ENCODE measurements around the gene KDF1. TPM values are rescaled to one million over a fixed set of nuclear protein-coding genes. Genes with fewer than 3 reads are reported as not detected.

Gene KDF1
- total RNA-seq, 2 donors from 2014 or later = 0.26 to 0.86 TPM

DNA sequence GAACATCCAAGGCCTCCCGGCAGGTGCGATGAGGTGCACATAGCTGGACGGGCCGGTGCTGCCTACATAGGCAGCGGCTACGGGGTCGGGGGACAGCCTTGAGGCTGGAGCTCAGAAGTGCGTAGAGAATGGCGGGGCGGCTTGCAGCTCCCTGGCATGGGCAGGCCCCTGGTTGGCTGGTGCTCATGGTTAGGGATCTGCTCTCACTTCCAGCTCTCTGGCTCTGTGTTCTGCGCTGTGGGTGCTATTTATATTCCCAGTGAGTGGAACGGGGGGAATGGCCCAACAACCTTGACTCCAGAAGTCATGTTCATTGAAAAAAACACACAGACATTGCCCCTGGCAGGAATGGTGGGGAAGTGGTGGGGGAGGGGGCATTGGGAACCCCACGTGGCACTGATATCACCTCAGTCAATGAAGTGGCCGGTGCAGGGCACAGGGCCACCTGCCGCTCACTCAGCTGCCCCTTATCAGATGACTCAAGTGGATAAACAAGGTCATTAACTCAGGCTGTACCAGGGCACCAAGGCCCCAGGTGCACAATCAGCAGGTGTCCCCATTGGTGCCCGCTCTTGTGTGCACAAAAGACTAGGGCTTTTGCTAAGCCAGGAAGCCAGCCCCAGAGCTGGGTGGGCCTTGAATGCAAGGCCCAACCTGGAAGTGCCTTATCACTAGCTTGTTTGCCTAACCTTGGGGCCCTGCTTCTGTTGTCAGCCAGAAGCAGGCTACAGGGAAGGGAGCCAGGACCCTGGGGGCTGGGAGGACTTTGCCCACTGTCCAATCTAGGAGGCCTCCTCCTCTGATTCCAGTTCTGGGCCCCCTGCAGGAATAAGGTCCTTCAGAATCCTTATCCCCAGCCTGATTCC lies 46.3 kb downstream of the KDF1 start, which contains the start of gene NR0B2:
TSS of gene NR0B2 (minus strand) at position 222 of the 866 bp plus-strand sequence. CDS start at position 187, 35 bp downstream.
- TF ChIP-seq, protein P1, sequence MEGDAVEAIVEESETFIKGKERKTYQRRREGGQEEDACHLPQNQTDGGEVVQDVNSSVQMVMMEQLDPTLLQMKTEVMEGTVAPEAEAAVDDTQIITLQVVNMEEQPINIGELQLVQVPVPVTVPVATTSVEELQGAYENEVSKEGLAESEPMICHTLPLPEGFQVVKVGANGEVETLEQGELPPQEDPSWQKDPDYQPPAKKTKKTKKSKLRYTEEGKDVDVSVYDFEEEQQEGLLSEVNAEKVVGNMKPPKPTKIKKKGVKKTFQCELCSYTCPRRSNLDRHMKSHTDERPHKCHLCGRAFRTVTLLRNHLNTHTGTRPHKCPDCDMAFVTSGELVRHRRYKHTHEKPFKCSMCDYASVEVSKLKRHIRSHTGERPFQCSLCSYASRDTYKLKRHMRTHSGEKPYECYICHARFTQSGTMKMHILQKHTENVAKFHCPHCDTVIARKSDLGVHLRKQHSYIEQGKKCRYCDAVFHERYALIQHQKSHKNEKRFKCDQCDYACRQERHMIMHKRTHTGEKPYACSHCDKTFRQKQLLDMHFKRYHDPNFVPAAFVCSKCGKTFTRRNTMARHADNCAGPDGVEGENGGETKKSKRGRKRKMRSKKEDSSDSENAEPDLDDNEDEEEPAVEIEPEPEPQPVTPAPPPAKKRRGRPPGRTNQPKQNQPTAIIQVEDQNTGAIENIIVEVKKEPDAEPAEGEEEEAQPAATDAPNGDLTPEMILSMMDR (IDR thresholded peaks at IDR 0.05) = no peak
- H3K27ac ChIP-seq = peak within 1 kb of the TSS; percentile 84 to 92
- no peaks in the 10 kb centered on the region for H3K9me3 ChIP-seq
- H3K4me3 ChIP-seq = peak within 1 kb of the TSS; percentile 45 to 46
- no peaks in the 10 kb centered on the region for H3K36me3 ChIP-seq
- peaks cover 0 to 5% of the 10 kb centered on the region in 2 donors for H3K4me1 ChIP-seq
- DNase-seq (ENCODE audit: low spot score) = no peak
- H3K27me3 ChIP-seq = no peaks in the 10 kb centered on the region

DNA sequence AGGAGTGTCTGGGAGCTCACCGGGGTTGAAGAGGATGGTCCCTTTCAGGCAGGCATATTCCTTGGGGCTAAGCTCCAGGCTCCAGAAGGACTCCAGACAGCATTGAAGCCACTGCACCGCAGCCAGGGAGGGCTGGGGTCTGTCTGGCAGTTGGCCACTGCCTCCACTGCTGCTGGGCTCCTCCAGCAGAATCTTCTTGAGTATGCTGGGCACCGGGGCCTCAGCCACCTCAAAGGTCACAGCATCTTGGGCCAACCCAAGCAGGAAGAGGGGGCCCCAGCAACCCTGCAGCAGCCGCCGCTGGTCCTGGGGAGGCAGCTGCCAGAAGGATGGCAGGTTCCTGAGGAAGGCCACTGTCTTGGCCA lies 46.9 kb downstream of the KDF1 start:
- peaks cover 0 to 5% of the 10 kb centered on the region in 2 donors for H3K4me1 ChIP-seq
- peak overlapping the region; percentile 45 to 46 for H3K4me3 ChIP-seq
- H3K36me3 ChIP-seq = no peaks in the 10 kb centered on the region
- no peaks in the 10 kb centered on the region for H3K9me3 ChIP-seq
- no peaks in the 10 kb centered on the region for H3K27me3 ChIP-seq
- TF ChIP-seq, protein P1 (IDR thresholded peaks at IDR 0.05) = no peak
- H3K27ac ChIP-seq = peak overlapping the region; percentile 84 to 92
- DNase-seq (ENCODE audit: low spot score) = no peak

DNA sequence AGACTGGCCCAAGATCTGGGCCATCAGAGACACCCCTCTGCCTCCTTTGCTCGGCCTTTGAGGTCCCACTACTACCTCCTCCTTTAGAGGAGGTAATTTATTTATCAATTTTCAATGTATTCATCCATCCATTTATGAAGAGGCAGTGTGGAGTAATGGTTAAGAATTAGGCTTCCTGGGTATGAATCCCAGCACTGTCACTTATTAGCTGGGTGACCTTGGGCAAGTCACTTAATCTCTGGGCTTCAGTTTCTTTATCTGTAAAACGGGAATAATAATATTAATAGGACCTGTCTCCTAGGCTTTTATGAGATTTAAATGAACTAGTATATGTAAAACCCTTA lies 48.1 kb downstream of the KDF1 start:
- H3K4me1 ChIP-seq = peaks cover 0 to 5% of the 10 kb centered on the region in 2 donors
- H3K36me3 ChIP-seq = no peaks in the 10 kb centered on the region
- peak overlapping the region; percentile 84 to 92 for H3K27ac ChIP-seq
- no peaks in the 10 kb centered on the region for H3K27me3 ChIP-seq
- H3K4me3 ChIP-seq = peak overlapping the region; percentile 45 to 46
- no peaks in the 10 kb centered on the region for H3K9me3 ChIP-seq
- TF ChIP-seq, protein P1 (IDR thresholded peaks at IDR 0.05) = no peak
- DNase-seq (ENCODE audit: low spot score) = no peak

DNA sequence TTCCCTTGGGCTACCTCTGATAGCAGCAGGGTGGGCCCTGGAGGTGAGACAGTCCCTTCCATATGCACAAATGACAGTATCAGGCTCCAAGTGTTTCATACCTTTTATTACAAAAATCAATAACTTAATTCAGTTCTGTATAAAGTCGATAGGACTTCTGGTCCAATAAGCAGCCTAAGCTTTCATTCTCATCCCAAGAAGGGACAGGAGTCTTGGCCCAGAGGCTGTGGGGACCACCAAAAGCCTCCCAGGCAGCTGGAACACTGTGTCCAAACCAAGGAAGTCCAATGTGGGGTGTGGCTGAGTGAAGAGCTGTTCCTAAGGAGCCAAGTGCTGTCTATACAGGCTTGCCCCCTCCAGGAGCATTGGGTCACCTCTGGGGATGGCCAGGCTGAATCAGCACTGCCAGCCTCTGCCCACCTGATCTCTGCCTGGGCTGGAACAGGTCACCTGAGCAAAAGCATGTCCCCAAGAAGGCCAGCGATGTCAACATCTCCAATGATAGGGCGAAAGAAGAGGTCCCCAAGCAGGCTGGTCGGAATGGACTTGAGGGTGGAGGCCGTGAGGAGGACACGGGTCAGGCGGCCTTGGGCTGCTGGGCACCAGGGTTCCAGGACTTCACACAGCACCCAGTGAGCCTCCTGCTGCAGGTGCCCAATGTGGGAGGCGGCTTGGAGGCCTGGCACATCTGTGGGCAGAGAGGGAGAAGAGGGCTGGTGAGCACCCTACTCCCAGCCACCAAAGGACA lies 48.7 kb downstream of the KDF1 start:
- peaks cover 0 to 5% of the 10 kb centered on the region in 2 donors for H3K4me1 ChIP-seq
- no peak for DNase-seq (ENCODE audit: low spot score)
- H3K36me3 ChIP-seq = no peaks in the 10 kb centered on the region
- TF ChIP-seq, protein P1 (IDR thresholded peaks at IDR 0.05) = no peak
- H3K9me3 ChIP-seq = no peaks in the 10 kb centered on the region
- H3K27me3 ChIP-seq = no peaks in the 10 kb centered on the region
- H3K4me3 ChIP-seq = no peak overlapping the region
- peak overlapping the region; percentile 35 to 84 for H3K27ac ChIP-seq

DNA sequence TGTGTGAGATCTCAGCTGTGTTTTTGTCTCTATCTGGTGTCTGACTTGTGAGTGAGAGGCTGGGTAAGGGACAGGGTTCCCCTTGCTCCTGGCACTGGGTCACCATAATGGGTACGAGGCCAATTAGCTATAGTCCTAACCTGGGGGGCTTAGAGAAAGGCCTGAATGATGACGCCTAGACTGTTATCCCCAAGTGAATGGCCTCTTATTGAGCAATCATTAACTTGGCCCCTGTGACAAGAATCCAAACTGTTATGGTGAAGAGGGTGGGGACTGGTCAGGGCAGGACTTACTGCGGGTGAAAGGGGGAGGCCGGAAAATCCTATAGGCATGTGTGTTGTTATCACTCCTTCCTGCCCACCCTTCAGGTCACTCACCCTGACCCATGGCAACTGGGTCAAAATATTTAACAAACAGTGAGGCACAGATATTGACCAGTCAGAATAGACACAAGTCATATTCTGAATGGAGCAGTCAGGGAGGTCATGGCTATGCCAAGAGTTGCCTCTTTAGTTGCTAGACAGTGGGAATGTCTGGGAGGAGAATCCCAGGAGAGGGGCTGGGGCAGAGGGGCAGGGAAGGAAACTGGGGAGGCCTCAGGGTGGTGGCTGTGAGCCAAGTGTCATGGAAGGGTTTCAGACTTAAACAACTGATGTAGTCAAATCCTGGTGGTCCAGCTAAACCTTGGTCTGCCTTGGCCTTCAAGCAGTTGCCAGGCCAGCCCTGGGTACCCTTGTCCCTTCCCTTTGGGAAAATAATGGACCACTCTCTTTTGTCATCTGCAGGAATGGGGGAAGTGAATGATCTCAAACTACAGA lies 49.7 kb downstream of the KDF1 start:
- H3K36me3 ChIP-seq = no peaks in the 10 kb centered on the region
- TF ChIP-seq, protein P1 (IDR thresholded peaks at IDR 0.05) = no peak
- no peak overlapping the region for H3K4me3 ChIP-seq

More for the DNA sequence above, 49.7 kb downstream of the KDF1 start:
- Histone ChIP-seq H3K27me3 (no peaks in the 10 kb centered on the region), H3K9me3 (no peaks in the 10 kb centered on the region), H3K4me1 (peaks cover 0 to 5% of the 10 kb centered on the region in 2 donors), H3K27ac (no peak overlapping the region)
- no peak for DNase-seq (ENCODE audit: low spot score)
